Measurements from ENCODE around the gene H2AZ1.
A peak's percentile ranks its signal among the peaks of the same experiment; 100 is the strongest.

The H2AZ1 gene
- total RNA-seq, result 77.5 to 206 (median 128) reads per million in 9 experiments

- Mint-ChIP-seq H3K27ac (no peak within 1 kb of the TSS), H3K27me3 (no peaks in the 10 kb centered on the region), H3K36me3 (ENCODE audit: insufficient read depth) (peaks cover 9% of the 10 kb centered on the region), H3K4me1 (ENCODE audit: low read depth in 2 of 2) (peaks cover 8 to 13% of the 10 kb centered on the region in 2 donors), H3K9me3 (no peaks in the 10 kb centered on the region), H3K4me3 (no peak within 1 kb of the TSS)
- DNase-seq, result peak; percentile 90 to 95 (median 91)
- ATAC-seq (replicated peaks), result peak; percentile 65
These were observed at the start of gene H2AZ1 for GRCh38 chr4:99949999-99950912. Gene H2AZ1, minus strand, starts transcription at chr4:99950275. Its CDS starts 105 bp downstream, at chr4:99950170.

DNA sequence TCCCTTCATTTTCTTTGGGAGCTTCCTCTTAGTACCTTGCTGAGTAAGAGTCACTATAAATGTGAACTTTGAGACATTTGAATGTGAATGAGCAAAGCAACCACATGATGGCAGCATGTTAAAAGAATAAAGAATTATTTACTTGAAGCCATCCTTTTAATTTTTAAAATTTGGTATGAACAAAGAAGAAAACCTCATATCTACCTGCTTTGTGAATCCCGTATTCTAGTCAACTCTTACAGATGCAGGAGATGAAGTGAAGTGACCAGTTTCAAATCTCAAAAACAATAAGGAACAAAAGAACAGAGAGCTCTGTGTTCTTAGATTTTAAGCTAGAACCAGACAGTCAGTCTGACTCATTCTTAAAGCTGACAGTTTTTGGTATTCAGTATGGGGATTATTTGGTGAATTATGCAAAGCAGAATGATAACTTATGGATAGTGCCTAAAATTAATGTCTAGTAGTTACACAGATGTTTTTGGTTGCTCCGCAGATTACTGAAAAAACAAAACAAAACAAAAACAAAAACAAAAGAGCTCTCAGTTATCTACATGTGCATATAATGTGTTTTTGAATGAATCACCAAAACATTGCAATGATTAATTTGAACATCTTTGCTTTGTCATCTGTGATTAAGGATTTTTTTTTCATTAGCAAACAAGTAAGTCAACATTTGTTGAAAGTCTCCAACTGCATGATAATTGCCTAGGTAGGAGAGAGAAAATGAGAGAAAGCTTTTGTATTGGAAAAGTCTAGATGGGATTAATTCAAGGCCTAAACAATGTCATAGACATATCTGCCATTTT lies 48.2 kb upstream of the H2AZ1 start:
- Mint-ChIP-seq H3K27ac (no peak overlapping the region), H3K27me3 (peaks cover 5 to 8% of the 10 kb centered on the region in 2 donors), H3K4me1 (ENCODE audit: low read depth in 2 of 2) (no peaks in the 10 kb centered on the region), H3K4me3 (no peak overlapping the region), H3K36me3 (ENCODE audit: insufficient read depth) (no peaks in the 10 kb centered on the region), H3K9me3 (no peaks in the 10 kb centered on the region)
- DNase-seq (no peak), ATAC-seq (replicated peaks) (no peak)

DNA sequence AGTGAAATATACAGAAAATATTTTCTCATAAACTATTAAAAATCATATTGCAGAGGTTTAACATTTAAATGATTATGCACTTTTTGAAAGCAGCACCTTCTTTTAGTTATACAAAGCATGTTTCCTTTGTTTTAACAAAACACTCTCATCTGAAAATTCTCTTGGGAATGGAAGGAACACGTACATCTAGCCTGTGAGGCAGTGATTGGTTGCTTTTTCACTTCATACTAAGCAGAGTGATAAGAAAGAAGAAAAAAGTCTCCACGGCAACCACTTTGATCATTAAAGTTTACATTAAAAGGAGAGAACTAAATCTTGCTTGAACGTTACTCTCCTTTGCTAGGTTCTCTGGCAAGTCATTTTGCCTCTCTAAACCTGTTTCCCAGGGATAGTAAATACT lies 41.7 kb upstream of the H2AZ1 start:
- Mint-ChIP-seq H3K4me1 (ENCODE audit: low read depth in 2 of 2) (no peaks in the 10 kb centered on the region), H3K36me3 (ENCODE audit: insufficient read depth) (no peaks in the 10 kb centered on the region), H3K27ac (no peak overlapping the region), H3K27me3 (peaks cover 3 to 18% of the 10 kb centered on the region in 2 donors), H3K9me3 (no peaks in the 10 kb centered on the region), H3K4me3 (no peak overlapping the region)
- ATAC-seq (replicated peaks), result no peak
- no peak for DNase-seq

- Mint-ChIP-seq H3K4me3 (no peak overlapping the region), H3K27me3 (peaks cover 22 to 37% of the 10 kb centered on the region in 2 donors), H3K9me3 (no peaks in the 10 kb centered on the region), H3K27ac (no peak overlapping the region), H3K4me1 (ENCODE audit: low read depth in 2 of 2) (no peaks in the 10 kb centered on the region), H3K36me3 (ENCODE audit: insufficient read depth) (no peaks in the 10 kb centered on the region)
- no peak for DNase-seq
- ATAC-seq (replicated peaks), result no peak
These were observed 37.6 kb upstream of the H2AZ1 start for GRCh38 chr4:99987681-99988080.

DNA sequence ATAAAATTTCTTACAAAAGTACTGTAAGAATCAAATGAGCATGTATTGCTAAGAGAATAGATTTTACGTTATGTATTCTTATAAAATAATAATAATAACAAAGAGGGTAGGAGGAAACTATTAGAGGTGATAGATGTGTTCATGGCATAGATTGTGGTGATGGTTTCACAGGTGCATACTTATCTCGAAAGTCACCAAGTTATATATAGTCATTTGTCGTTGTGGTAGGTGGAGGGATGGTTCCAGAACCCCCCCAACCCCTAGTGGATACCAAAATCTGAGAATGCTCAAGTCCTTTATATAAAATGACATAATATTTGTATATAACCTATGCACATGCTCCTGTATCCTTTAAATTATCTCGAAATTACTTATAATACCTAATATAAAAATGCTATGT lies 36.7 kb upstream of the H2AZ1 start:
- H3K27me3 Mint-ChIP-seq, result peaks cover 22 to 42% of the 10 kb centered on the region in 2 donors
- no peak for ATAC-seq (replicated peaks)
- H3K36me3 Mint-ChIP-seq (ENCODE audit: insufficient read depth), result no peaks in the 10 kb centered on the region
- DNase-seq, result no peak
- H3K4me3 Mint-ChIP-seq, result no peak overlapping the region
- no peak overlapping the region for H3K27ac Mint-ChIP-seq
- no peaks in the 10 kb centered on the region for H3K4me1 Mint-ChIP-seq (ENCODE audit: low read depth in 2 of 2)
- H3K9me3 Mint-ChIP-seq, result no peaks in the 10 kb centered on the region

DNA sequence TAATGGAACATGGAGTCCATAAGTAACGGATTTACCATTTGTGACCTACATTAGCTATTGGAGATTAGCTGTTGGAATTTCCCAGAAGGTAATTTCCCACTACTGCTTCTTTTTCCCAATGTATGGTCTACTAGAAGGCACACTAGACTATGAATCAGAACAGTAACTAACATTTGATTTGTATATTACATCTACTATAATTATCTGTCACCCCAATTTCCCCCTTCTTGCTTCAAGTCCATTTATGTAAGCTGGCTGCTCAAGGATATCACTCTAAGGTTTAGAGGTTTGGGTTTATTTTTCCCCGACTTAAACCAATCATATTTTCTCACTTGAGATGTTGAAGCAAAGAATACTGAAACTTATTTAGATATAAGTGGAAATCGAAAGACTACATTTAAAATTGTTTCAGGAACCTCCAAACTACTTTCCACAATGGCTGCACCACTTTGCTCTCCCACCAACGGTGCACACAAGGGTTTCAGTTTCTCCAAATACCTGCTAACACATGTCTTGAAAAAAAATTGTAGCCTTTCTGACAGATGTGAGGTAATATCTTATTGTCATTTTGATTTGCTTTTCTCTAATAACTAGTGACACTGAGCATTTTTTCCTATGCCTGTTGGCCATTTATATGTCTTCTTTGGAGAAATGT lies 33.3 kb upstream of the H2AZ1 start:
- Mint-ChIP-seq H3K36me3 (ENCODE audit: insufficient read depth) (no peaks in the 10 kb centered on the region), H3K27ac (no peak overlapping the region)
- no peak for ATAC-seq (replicated peaks)

GRCh38 chr4:99979872-99980271 lies 29.8 kb upstream of the H2AZ1 start:
- Mint-ChIP-seq H3K4me1 (ENCODE audit: low read depth in 2 of 2) (no peaks in the 10 kb centered on the region), H3K4me3 (no peak overlapping the region), H3K36me3 (ENCODE audit: insufficient read depth) (no peaks in the 10 kb centered on the region), H3K27ac (no peak overlapping the region), H3K9me3 (no peaks in the 10 kb centered on the region), H3K27me3 (peaks cover 11 to 36% of the 10 kb centered on the region in 2 donors)
- DNase-seq (no peak), ATAC-seq (replicated peaks) (no peak)

More for the DNA sequence above, 33.3 kb upstream of the H2AZ1 start:
- peaks cover 22 to 39% of the 10 kb centered on the region in 2 donors for H3K27me3 Mint-ChIP-seq
- H3K4me3 Mint-ChIP-seq, result no peak overlapping the region
- DNase-seq, result no peak
- no peaks in the 10 kb centered on the region for H3K4me1 Mint-ChIP-seq (ENCODE audit: low read depth in 2 of 2)
- H3K9me3 Mint-ChIP-seq, result no peaks in the 10 kb centered on the region

GRCh38 chr4:99971453-99972111 lies 21.5 kb upstream of the H2AZ1 start:
- H3K4me3 Mint-ChIP-seq, result no peak overlapping the region
- no peak for DNase-seq
- no peak overlapping the region for H3K27ac Mint-ChIP-seq
- no peak for ATAC-seq (replicated peaks)
- H3K4me1 Mint-ChIP-seq (ENCODE audit: low read depth in 2 of 2), result no peaks in the 10 kb centered on the region
- H3K9me3 Mint-ChIP-seq, result no peaks in the 10 kb centered on the region
- H3K36me3 Mint-ChIP-seq (ENCODE audit: insufficient read depth), result no peaks in the 10 kb centered on the region
- peaks cover 0 to 37% of the 10 kb centered on the region in 2 donors for H3K27me3 Mint-ChIP-seq

GRCh38 chr4:99968330-99968729 lies 18.3 kb upstream of the H2AZ1 start:
- DNase-seq, result no peak
- peaks cover 6 to 10% of the 10 kb centered on the region in 2 donors for H3K4me1 Mint-ChIP-seq (ENCODE audit: low read depth in 2 of 2)

DNA sequence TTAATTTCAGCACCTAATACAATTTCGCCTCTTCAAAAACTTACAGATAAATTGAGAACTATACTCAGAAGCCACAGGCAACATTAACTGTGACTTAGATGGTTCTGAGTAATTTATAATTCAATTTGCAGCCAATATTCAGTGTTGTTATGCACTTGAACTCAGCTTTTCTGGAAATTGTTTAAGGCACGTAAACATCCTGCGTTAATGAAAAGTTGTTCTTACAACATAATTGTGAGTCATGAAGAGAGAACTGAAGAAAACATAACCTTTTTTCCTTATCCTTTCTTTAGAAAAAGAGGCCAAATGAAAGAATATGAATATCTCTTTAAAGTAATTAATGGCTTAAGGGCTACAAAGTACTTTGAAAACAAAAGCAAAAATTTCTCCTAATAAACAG lies 16.6 kb upstream of the H2AZ1 start:
- no peak for DNase-seq
- Mint-ChIP-seq H3K4me3 (no peak overlapping the region), H3K9me3 (no peaks in the 10 kb centered on the region), H3K36me3 (ENCODE audit: insufficient read depth) (no peaks in the 10 kb centered on the region), H3K27ac (no peak overlapping the region), H3K27me3 (peaks cover 0 to 4% of the 10 kb centered on the region in 2 donors), H3K4me1 (ENCODE audit: low read depth in 2 of 2) (peaks cover 6 to 10% of the 10 kb centered on the region in 2 donors)
- ATAC-seq (replicated peaks), result no peak

More at GRCh38 chr4:99968330-99968729, 18.3 kb upstream of the H2AZ1 start:
- H3K27ac Mint-ChIP-seq, result no peak overlapping the region
- peaks cover 0 to 20% of the 10 kb centered on the region in 2 donors for H3K27me3 Mint-ChIP-seq
- no peak overlapping the region for H3K4me3 Mint-ChIP-seq
- H3K9me3 Mint-ChIP-seq, result no peaks in the 10 kb centered on the region
- no peak for ATAC-seq (replicated peaks)
- no peaks in the 10 kb centered on the region for H3K36me3 Mint-ChIP-seq (ENCODE audit: insufficient read depth)

- ATAC-seq (replicated peaks) (peak; percentile 91), DNase-seq (no peak)
- H3K27ac Mint-ChIP-seq, result no peak overlapping the region
- H3K4me3 Mint-ChIP-seq, result peak overlapping the region in 1 of 2 donors; percentile 64
- peaks cover 6 to 10% of the 10 kb centered on the region in 2 donors for H3K4me1 Mint-ChIP-seq (ENCODE audit: low read depth in 2 of 2)
- no peaks in the 10 kb centered on the region for H3K9me3 Mint-ChIP-seq
- no peaks in the 10 kb centered on the region for H3K27me3 Mint-ChIP-seq
- H3K36me3 Mint-ChIP-seq (ENCODE audit: insufficient read depth), result no peaks in the 10 kb centered on the region
These were observed 15.7 kb upstream of the H2AZ1 start for GRCh38 chr4:99965674-99966350.

GRCh38 chr4:99965173-99965572 lies 15.1 kb upstream of the H2AZ1 start:
- no peak for DNase-seq
- peaks cover 6 to 10% of the 10 kb centered on the region in 2 donors for H3K4me1 Mint-ChIP-seq (ENCODE audit: low read depth in 2 of 2)
- H3K27ac Mint-ChIP-seq, result peak overlapping the region in 1 of 2 donors; percentile 63
- peak; percentile 59 for ATAC-seq (replicated peaks)
- no peaks in the 10 kb centered on the region for H3K27me3 Mint-ChIP-seq
- H3K36me3 Mint-ChIP-seq (ENCODE audit: insufficient read depth), result no peaks in the 10 kb centered on the region
- H3K9me3 Mint-ChIP-seq, result no peaks in the 10 kb centered on the region
- H3K4me3 Mint-ChIP-seq, result peak overlapping the region in 1 of 2 donors; percentile 40

Measured in effector memory CD8-positive, alpha-beta T cell (primary cell).